ENCODE measurements around the gene PSMD13. TPM values are rescaled to one million over a fixed set of nuclear protein-coding genes. Genes with fewer than 3 reads are reported as not detected.
A peak's percentile ranks its signal among the peaks of the same experiment; 100 is the strongest.

The PSMD13 gene
- total RNA-seq, 1 donor from 2014 or later, result 71.9 TPM

GRCh38 chr11:208181-208916 is 28.4 kb upstream of the PSMD13 start:
- TF ChIP-seq CTCF (IDR thresholded peaks at IDR 0.05), result no peak
- peak; percentile 29 to 78 for TF ChIP-seq POLR2AphosphoS5 (IDR thresholded peaks at IDR 0.05; ENCODE audit: insufficient read depth in 1 of 2, low read depth in 1 of 2)
- TF ChIP-seq POLR2A (IDR thresholded peaks at IDR 0.05), result peak in 1 of 2 donors; percentile 87
- Histone ChIP-seq H3K27me3 (no peaks in the 10 kb centered on the region), H3K36me3 (peaks cover 0 to 59% of the 10 kb centered on the region in 2 donors), H3K27ac (peak overlapping the region; percentile 97), H3K4me3 (peak overlapping the region; percentile 81 to 96), H3K4me1 (peaks cover 60% of the 10 kb centered on the region), H3K9me3 (no peaks in the 10 kb centered on the region)
- DNase-seq (ENCODE audit: extremely low spot score in 2 of 2), result no peak
- intact Hi-C loops (cut with DNase I), result loop anchor here (5.0 kb wide), 1 partner anchor 149 kb away; no protein-coding TSS in a partner anchor

- DNase-seq (ENCODE audit: extremely low spot score in 2 of 2), result no peak
- Histone ChIP-seq H3K9me3 (no peaks in the 10 kb centered on the region), H3K36me3 (peaks cover 0 to 59% of the 10 kb centered on the region in 2 donors), H3K4me1 (peaks cover 55% of the 10 kb centered on the region), H3K4me3 (peak overlapping the region; percentile 81 to 96), H3K27ac (peak overlapping the region; percentile 97), H3K27me3 (no peaks in the 10 kb centered on the region)
- no peak for TF ChIP-seq CTCF (IDR thresholded peaks at IDR 0.05)
- no peak for TF ChIP-seq POLR2A (IDR thresholded peaks at IDR 0.05)
- TF ChIP-seq POLR2AphosphoS5 (IDR thresholded peaks at IDR 0.05; ENCODE audit: insufficient read depth in 1 of 2, low read depth in 1 of 2), result no peak
- intact Hi-C loops (cut with DNase I), result loop anchor here (5.0 kb wide), 1 partner anchor 148 kb away; no protein-coding TSS in a partner anchor
These were observed 27.9 kb upstream of the PSMD13 start for GRCh38 chr11:208917-209260.

GRCh38 chr11:209275-210121 is 27.3 kb upstream of the PSMD13 start:
- no peak for DNase-seq (ENCODE audit: extremely low spot score in 2 of 2)
- Histone ChIP-seq H3K27me3 (no peaks in the 10 kb centered on the region), H3K27ac (peak overlapping the region; percentile 97), H3K4me3 (peak overlapping the region; percentile 81 to 96), H3K9me3 (no peaks in the 10 kb centered on the region), H3K36me3 (peaks cover 0 to 59% of the 10 kb centered on the region in 2 donors), H3K4me1 (peaks cover 49% of the 10 kb centered on the region)
- TF ChIP-seq POLR2AphosphoS5 (IDR thresholded peaks at IDR 0.05; ENCODE audit: insufficient read depth in 1 of 2, low read depth in 1 of 2) (no peak), CTCF (IDR thresholded peaks at IDR 0.05) (no peak), POLR2A (IDR thresholded peaks at IDR 0.05) (no peak)
- intact Hi-C loops (cut with DNase I), result loop anchor here (5.0 kb wide), 1 partner anchor 148 kb away; no protein-coding TSS in a partner anchor

- Histone ChIP-seq H3K4me1 (peaks cover 41% of the 10 kb centered on the region), H3K9me3 (no peaks in the 10 kb centered on the region), H3K36me3 (peaks cover 0 to 59% of the 10 kb centered on the region in 2 donors), H3K27me3 (no peaks in the 10 kb centered on the region), H3K27ac (peak overlapping the region; percentile 97), H3K4me3 (peak overlapping the region; percentile 81 to 96)
- intact Hi-C loops (cut with DNase I), result no loop called here
- TF ChIP-seq CTCF (IDR thresholded peaks at IDR 0.05) (no peak), POLR2A (IDR thresholded peaks at IDR 0.05) (no peak), POLR2AphosphoS5 (IDR thresholded peaks at IDR 0.05; ENCODE audit: insufficient read depth in 1 of 2, low read depth in 1 of 2) (no peak)
- no peak for DNase-seq (ENCODE audit: extremely low spot score in 2 of 2)
These were observed 26.5 kb upstream of the PSMD13 start for GRCh38 chr11:210122-210802.

Measured in vagina (tissue), 2 donors.